Measurements from ENCODE around the gene HINT3.
"Not testable (repeated sequence)": the region's sequence is repeated elsewhere in the genome, so short reads cannot be mapped to it uniquely, and the experiment has no call there.

- not testable (repeated sequence) for TF ChIP-seq TAF1, POLR2AphosphoS5, POLR2A, POU2F2 (IDR thresholded peaks at IDR 0.05; ENCODE audit: low read depth, low read length)
Observed at GRCh38 chr6:126023474-126023873, 66.9 kb downstream of the HINT3 start.

All from GM12891 (cell line).